ENCODE data around the gene TFRC.
"Not testable (repeated sequence)": the region's sequence is repeated elsewhere in the genome, so short reads cannot be mapped to it uniquely, and the experiment has no call there.

The TFRC gene

DNA sequence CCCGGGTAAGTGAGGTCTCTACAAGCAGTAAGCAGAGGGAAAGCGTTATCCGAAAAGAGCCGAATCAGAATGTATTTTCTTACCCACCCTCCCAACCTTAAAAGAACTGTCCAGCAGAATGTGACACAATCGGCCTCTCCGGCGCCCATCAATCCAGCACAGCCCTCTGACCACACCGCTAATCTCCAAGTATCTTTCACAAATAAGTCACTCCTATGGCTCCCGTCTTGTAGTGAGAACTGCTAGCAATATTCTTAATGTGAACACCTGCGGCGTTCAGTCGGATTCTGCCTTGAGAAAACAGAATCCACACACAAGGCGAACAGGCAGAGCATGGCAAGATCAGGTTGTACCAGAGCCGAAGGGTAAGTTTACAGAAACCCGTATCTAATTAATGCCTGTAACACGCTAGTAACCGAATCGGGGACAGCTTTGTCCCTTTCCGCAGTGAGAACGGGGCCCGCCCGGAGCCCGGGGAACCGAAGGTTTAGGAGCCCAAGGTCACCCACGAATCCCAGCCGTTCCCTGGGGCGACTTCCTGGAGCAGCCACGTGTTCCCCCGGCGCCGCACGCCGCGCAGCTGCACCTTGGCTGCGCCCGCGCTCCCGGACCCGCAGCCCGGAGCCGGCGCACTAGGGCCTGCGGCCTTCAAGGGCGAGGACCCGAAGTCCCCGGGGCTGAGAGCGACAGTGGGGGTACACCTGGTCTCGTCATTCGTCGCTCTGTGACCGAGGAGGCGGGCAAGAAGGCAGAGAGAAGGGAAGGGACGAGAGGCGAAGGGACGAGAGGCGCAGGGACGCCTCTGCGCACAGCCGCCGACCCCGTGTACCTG, 672 bp downstream of the TFRC start:
- DNase-seq = peak; percentile 63 to 77

DNA sequence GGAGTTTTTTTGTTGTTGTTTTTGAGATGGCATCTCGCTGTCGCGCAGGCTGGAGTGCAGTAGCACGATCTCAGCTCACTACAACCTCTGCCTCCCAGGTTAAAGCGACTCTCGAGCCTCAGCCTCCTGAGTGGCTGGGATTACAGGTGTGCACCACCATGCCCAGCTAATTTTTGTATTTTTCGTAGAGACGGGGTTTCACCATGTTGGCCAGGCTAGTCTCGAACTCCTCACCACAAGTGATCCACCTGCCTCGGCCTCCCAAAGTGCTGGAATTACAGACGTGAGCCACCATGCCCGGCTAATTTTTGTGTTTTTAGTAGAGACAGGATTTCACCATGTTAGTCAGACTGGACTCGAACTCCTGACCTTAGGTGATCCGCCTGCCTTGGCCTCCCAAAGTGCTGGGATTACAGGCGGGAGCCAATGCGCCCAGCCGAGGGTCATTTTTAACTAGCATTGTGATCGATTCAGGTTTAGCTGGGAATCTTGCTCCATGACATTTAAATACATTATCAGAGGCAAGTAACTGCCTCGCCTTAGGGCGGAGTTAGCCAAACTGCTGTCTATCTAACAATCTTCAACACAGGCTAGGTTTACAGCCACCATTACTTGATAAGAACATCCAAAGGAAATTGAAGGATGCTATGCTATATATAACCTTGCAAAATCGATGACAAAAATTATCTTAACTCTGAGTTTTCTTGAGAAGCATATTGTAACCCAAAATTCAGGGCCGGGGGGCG, 1.6 kb downstream of the TFRC start:
- not testable (repeated sequence) for DNase-seq

DNA sequence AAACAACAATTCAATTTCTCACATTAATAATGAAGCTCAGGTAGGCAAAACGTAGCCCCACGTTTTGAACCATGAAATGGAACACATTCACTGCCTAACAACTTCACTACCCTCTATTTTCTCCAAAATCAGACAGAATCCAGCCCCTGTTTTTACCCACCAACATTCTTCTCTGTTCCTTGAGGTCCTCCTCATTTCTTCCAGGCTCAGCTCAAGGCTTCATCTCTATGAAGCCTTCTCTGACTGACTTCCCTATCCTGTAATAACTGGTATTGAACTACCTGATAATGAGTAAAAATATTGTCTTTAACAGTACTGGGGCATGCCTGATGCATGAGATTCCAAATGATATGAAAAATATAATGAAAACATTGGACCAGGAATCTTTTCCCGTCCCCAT, 2.2 kb downstream of the TFRC start:
- DNase-seq = no peak

DNA sequence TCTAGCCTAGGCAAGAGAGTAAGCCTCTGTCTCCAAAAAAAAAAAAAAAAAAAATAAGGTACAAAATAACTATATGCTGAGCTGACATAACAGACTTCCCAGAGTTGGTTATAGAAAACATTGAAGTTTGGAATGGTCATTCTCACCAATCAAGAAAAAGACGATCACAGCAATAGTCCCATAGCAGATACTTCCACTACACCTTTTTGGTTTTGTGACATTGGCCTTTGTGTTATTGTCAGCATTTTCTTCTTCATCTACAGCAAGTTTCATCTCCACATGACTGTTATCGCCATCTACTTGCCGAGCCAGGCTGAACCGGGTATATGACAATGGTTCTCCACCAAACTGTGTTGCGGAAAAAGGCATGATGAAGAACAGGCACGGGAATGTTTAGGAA, 6.9 kb downstream of the TFRC start:
- no peak for DNase-seq

DNA sequence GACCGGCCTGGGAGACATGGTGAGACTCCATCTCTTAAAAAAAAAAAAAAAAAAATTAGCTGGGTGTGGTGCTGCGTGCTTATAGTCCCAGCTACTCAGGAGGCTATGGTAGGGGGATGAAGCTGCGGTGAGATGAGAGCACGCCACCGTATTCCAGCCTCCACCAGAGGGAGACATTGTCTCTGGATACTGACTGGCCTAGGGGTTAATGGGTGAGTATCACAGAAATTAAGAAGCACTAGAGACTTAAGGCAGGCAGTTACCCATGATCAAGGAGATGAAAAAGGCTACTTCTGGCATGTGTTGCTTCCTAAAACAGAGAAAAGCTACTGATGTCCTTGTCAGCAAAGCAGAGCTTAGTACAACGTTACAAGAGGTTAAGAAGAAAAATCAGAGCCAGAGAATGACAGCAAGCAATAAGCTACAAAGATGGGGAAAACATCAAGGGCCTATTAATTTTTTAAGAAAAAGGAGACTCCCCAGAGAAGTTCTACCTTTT, 8.6 kb downstream of the TFRC start:
- DNase-seq = peak; percentile 68 to 71

DNA sequence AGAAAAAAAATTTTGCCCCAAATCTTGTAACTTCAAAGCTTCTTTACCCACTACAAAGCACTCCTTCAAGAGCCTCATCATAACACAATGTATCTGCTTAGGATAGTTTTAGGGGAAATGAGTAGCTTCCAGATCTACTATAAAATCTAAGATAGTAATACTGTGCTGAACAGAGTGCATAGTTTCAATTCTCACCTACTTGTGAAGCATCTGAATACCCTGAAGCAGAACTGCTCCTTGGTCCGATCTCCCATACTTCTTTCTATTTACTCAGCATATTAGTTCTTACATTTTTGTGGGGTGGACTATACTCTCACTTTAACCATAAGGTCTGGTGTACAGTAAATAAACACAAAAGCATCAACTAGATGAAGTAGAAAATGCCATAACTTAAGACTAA, 9.6 kb downstream of the TFRC start:
- no peak for DNase-seq

DNA sequence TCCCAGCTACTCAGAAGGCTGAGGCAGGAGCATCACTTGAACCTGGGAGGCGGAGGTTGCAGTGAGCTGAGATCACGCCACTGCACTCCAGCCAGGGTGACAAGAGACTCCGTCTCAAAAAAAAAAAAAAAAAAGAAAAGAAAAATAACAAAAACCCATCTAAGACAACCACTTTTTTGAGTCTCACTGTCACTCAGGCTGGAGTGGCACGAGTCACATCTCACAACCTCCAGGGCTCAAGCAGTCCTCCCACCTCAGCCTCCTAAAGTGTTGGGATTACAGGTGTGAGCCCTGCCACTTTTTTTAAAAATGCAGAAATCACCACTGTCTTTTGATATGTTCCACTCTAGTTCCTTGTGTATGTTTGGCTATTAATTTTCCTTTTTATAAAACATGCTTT, 13.1 kb downstream of the TFRC start:
- not testable (repeated sequence) for DNase-seq

DNA sequence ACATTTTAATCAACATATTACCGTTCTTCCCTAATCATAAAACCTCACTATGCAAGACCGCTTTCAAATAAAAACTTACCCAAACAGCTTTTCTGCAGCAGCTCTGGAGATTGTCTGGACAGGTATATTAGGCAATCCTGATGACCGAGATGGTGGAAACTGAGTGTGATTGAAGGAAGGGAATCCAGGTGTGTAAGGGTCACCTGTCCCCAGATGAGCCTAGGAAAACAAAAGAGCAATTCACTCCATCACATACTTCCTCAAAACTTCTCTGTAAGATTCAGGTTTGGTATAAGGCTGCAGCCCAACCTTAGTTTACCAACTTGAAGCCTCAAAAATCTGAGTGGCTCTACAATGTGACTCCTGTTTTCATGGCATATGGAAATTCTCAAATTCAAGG, 14.5 kb downstream of the TFRC start:
- no peak for DNase-seq

DNA sequence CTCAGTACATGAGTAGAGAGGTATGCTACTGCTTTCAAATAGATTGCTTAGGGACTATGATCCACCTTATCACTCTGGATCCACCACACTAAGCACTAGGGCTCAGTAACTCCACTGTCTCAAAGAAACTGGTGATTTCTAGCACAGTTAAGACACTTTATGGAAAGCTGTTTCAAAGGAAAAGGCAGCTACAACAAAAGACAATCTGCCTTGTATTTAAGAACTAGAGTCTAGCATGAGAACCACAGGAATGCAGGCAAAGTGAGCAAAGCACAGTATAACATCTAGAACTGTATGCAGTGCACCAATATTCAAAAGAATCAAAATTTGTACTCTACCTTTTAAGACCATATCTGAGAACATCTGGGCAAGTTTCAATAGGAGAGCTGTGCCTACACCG, 17.9 kb downstream of the TFRC start:
- DNase-seq = no peak

DNA sequence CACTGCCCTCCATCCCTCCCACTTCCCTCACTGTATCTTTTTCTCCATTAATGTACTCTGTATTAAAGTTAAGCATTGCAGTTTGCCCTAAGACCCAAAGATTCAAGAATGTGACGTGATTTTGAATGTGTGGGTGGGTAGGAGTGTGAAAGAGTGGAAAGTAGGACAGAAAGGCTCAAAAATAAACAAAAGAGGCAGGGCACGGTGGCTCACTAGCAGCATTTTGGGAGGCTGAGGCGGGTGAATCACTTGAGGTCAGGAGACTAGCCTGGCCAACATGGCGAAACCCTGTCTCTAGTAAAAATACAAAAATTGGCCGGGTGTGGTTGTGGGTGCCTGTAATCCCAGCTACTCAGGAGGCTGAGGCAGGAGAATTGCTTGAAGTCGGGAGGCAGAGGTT, 18.4 kb downstream of the TFRC start:
- DNase-seq = no peak

DNA sequence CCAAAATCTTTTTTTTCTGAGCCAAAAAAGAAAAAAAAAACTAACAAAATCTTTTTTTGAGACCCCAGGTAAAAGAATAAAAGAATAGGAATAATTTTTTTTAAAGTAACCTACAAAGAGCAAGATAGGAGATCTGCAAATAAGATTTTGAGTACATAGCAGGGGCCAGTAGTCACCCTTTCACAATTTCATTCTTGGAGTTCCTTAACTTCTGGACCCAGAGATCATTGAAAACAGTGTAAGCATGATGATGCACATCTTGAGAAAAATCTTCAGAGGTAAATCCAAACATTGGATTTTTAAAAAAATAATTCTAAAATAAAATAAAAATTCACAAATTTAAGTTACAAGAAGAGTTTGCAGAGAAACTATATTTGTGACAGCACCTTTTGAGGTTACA, 18.8 kb downstream of the TFRC start:
- DNase-seq = no peak

DNA sequence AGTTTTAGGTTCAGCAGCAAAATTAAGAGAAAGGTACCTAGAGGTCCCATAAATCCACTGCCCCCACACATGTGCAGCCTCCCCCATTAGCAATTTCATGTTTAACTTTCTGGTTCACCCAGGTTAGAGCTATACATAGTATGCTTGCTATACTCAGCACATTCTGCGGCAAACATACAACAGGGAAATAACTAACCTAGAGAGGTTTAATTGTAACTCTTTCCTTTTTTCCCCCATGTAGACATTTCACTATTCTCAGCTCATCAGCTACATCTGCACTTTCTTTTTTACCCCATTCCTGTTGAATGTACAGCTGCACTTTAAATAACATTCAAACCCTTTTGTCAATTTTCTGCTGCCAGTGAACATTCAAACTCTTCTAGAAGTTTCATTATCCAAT, 21.1 kb downstream of the TFRC start:
- no peak for DNase-seq

DNA sequence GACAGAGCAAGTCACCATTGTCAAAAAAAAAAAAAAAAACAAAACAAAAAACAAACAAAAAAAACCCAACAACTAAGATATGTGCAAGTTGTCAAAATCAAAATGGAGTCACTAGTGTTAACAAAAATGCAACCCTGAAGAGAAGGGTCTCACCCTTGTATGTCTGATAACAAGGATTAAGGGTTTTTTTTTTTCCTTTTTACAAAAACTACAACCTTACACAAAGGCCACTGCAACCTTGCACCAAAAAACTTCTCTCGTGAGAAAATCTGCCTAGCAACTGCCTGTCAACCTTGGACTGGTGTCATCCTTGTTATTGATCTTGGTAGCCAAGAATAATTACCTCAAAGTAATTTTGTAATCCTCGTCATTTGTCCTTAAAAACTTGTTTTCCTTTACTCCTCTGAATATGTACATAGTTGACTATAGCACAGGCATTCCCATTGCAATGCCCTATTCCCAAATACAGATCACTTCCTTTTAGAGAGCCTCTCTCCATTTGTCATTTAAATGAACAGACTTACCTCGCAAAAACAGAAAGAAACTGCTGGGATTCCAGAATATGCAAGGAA, 24.0 kb downstream of the TFRC start:
- DNase-seq = no peak

DNA sequence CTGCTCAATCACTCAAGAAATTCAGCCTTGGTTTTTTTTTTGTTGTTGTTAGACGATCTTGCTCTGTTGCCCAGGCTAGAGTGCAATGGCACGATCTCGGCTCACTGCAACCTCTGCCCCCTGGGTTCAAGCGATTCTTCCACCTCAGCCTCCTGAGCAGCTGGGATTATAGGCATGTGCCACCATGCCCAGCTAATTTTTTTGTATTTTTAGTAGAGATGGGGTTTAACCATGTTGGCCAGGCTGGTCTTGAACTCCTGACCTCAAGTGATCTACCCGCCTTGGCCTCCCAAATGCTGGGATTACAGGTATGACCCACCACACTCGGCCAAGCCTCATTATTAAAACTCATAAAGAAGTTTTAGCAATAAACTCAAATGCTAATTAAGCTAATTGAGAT, 25.5 kb downstream of the TFRC start:
- not testable (repeated sequence) for DNase-seq

DNA sequence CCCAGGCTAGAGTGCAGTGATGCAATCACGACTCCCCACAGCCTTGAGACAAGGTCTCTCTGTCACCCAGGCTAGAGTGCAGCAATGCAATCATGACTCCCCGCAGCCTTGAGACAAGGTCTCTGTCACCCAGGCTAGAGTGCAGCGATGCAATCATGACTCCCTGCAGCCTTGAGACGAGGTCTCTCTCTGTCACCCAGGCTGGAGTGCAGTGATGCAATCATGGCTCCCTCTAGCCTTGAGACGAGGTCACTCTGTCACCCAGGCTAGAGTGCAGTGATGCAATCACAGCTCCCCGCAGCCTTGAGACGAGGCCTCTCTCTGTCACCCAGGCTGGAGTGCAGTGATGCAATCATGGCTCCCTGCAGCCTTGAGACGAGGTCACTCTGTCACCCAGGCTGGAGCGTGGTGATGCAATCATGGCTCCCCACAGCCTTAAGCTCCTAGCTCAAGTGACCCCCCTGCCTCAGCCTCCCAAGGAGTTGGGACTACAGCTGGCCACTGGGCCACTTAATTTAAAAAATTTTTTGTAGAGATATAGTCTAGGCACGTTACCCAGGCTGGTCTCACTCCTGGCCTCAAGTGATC, 26.1 kb downstream of the TFRC start:
- peak; percentile 96 to 98 for DNase-seq

DNA sequence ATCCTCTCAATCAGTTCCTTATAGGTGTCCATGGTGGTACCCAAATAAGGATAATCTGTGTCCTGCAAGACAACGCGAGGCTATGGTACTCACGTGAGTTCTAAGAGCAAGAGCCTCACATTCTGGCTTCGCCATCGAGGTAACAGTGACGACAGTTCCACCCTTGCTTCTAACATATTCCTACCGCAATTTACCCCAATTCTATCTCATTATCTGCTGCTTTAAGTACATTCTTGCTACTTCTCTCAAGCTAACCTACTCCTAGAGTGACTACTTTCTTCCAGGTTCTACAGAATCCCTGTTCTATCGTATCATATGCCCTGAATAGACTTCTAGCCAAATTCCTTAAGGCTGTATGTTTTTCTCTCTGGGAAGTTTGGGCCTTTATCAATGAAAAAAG, 26.6 kb downstream of the TFRC start:
- no peak for DNase-seq

DNA sequence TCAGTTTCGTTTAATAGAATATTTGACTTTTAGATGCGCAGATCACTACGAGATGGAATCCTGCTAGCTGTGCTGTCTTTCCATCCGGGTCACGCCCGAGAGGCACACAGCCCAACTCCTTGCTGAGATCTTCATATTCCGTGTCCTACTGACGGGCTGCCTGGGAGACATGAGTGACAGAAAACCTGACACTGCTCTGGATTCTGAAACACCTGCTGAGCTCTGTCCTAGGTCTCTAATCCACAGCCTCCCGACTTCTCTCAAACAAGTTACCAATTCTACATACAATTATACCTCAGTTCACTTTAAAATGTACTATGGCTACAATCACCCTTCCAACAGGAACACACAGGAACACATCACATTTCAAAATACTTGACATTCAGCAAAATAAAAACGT, 27.2 kb downstream of the TFRC start:
- no peak for DNase-seq

DNA sequence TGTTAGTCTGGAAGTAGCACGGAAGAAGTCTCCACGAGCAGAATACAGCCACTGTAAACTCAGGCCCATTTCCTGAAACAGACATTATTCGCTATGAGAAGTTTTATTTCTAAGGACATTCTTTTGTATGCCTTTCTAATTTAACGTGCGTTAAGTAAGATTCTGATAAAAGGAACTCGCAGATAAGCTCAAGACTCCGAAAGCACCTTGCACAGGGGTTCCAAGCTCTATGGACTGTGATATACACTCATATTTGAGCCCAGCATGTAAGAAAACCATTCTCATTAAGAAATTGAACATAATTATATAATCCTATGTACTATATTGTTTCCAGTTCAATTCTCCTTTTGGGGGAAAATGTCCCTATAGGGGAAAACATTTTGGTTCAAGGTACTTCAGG, 28.4 kb downstream of the TFRC start:
- DNase-seq = no peak

DNA sequence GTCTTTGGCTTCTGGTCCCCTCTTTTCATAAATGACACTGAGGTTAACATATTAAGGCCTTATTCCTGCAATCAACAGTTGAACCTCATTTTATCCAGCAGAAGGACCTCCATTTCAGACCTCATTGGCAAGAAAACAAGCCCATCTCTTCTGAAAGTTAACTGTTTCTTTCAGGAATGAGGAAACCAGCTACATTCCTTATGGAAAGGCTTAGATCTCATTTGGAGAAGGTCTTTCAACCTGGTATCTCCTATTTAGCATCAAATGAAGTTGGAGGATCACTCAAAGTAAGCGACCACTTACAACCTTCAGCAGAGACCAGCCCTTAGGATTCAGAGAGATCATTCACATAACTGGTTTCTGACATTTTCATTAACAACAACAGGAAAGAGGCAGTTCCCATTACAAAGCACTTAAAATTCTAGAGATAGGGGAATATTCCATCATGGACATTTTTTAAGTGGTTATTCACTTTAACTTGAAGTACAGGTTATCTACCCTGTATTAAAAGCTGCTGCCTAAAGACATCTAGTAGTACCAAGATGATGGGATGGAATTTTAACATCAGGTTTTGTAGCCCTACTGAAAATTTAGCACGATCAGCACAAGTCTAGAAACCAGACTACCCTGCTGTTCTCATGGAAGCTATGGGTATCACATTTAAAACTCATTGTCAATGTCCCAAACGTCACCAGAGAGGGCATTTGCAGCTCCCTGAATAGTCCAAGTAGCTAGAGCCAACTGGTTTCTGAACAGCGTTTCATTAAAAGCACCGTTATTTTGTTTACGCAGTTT, 30.4 kb downstream of the TFRC start:
- no peak for DNase-seq

DNA sequence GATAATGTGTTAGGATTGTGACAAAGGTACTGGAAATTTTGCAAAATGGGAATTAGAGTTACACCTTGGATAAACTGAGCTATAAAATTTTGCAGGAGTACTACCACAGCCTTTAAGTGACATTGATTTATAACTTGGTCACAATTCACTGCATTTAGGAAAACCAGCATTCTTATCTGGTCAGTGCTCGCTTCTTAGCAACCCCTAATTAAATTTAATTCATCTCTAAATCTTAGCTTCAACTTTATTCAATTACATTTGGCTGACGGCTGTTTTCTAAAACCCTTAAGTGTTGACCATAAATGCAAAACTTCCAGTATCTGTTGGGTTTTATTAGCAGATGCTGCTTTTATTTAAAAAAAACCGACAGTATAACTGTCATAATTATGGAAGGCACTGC, 31.3 kb downstream of the TFRC start:
- DNase-seq = no peak

DNA sequence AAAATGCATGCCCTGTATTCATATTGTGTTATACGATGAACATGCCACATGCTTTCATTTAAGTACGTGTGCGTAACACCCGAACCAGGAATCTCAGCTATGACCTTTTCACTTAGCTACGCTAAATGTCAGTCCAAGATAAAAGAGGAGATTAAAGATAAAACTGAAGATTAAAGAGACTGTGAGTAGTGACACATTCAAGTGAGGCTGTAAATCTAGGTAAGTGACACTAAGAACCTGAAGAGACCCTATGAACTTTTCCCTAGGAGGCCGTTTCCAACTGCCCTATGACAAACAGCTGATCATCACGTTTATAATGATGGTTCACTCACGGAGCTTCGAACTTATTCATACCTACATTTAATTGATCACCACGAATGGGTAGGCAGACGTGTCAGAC, 32.2 kb downstream of the TFRC start:
- no peak for DNase-seq

DNA sequence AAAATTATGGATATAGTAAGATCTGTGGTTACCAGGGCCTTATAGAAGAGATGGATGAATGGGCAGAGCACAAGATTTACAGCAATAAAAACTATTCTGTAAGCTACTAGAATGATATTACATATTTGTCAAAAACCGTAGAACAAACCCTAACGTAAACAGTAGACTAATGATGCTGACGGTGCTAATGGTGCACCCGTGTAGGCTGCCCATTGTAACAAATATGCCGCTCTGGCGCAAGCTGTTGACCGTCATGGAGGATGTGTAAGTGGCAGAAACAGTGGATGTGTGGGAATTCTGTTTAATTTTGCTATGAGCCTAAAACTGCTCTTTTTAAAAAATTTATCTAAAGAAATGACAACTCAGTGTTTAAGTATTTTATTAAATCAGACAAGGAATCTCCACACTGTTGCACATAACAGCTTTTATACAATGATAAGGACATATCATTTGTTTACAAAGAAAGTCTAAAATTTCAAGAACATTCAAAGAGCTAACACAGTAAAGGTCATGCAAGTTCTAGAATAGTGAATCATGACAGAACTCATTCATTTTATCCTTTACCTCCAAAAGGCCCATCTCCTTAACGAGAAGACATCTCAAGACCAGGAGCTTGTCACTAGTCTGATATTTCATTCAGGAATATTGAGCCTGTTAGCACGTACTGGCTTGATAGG, 32.8 kb downstream of the TFRC start:
- no peak for DNase-seq

Data from inflammatory macrophage (primary cell).